Smooth muscle cell (in vitro differentiated cells): ENCODE results near the gene HOXD8. TPM values are rescaled to one million over a fixed set of nuclear protein-coding genes. Genes with fewer than 3 reads are reported as not detected.
A peak's percentile ranks its signal among the peaks of the same experiment; 100 is the strongest.

Source experiments
- DNase-seq: peaks from one replicate; lab custom pipeline; 2025; ENCODE audit not compliant: unreplicated experiment; lab: John Stamatoyannopoulos, UW
- H2AFZ ChIP-seq: fragments of 200-600 bp; sonication (generic); 2 replicates; pipeline ENCODE4 v1.6.0; 2016; ENCODE audit warnings: antibody characterized with exemption, low read depth, mild to moderate bottlenecking
- H3F3A ChIP-seq: fragments of 200-600 bp; sonication (generic); 2 replicates; pipeline ENCODE4 v1.6.0; 2017; ENCODE audit warnings: antibody characterized with exemption, low read depth
- H3K27ac ChIP-seq: fragments of 200-600 bp; sonication (generic); 2 replicates; pipeline ENCODE4 v1.5.1; 2016; ENCODE audit warnings: low read depth, mild to moderate bottlenecking
- H3K27me3 ChIP-seq: fragments of 200-600 bp; sonication (generic); 2 replicates; pipeline ENCODE4 v1.6.1; 2016; ENCODE audit warnings: low read depth, mild to moderate bottlenecking
- H3K36me3 ChIP-seq: fragments of 200-600 bp; sonication (generic); 2 replicates; pipeline ENCODE4 v1.5.1; 2016; ENCODE audit warnings: low read depth
- H3K4me1 ChIP-seq: fragments of 200-600 bp; sonication (generic); 2 replicates; pipeline ENCODE4 v1.5.1; 2016; ENCODE audit warnings: low read depth
- H3K4me2 ChIP-seq: fragments of 200-600 bp; sonication (generic); 2 replicates; pipeline ENCODE4 v1.6.0; 2016; ENCODE audit warnings: mild to moderate bottlenecking
- H3K4me3 ChIP-seq: fragments of 200-600 bp; sonication (generic); 2 replicates; pipeline ENCODE4 v1.5.1; 2016; ENCODE audit warnings: mild to moderate bottlenecking
- H3K79me2 ChIP-seq: fragments of 200-600 bp; sonication (generic); 2 replicates; pipeline ENCODE4 v1.6.0; 2016; ENCODE audit warnings: low read depth, mild to moderate bottlenecking
- H3K9ac ChIP-seq: fragments of 200-600 bp; sonication (generic); 2 replicates; pipeline ENCODE4 v1.6.0; 2016; ENCODE audit warnings: low read depth
- H3K9me3 ChIP-seq: fragments of 200-600 bp; sonication (generic); replicated peaks from 2 replicates; pipeline ENCODE4 v1.5.1; 2016; ENCODE audit warnings: low read depth
- H4K20me1 ChIP-seq: fragments of 200-600 bp; sonication (generic); 2 replicates; pipeline ENCODE4 v1.6.0; 2016; ENCODE audit warnings: low read depth
- CTCF ChIP-seq: fragments of 200-600 bp; sonication (generic); IDR thresholded peaks from 2 replicates; pipeline ENCODE4 v1.5.1; 2017; ENCODE audit warnings: borderline replicate concordance, mild to moderate bottlenecking, antibody characterized with exemption; ENCODE audit not compliant: insufficient read depth, poor library complexity, severe bottlenecking
- WGBS: methylation state at CpG from one replicate; pipeline ENCODE4 v1.1.7; 2016; ENCODE audit warnings: low lambda C conversion rate; 5-methylcytosine and 5-hydroxymethylcytosine counted together
- polyA plus RNA-seq: library from polyadenylated mRNA; unstranded; fragments of >200 nt; fragmentation: Nextera tagmentation; extraction: Ambion mirVana; gene quantifications from 2 replicates; pipeline ENCODE4 v1.2.1, GENCODE V29; 2016
- total RNA-seq: library from RNA; depleted of rRNA; stranded (reverse); fragments of >200 nt; gene quantifications from 2 replicates; pipeline ENCODE4 v1.2.3, GENCODE V29; 2014

Gene HOXD8
- total and polyA plus RNA-seq, 2 experiments from 2014 or later = 0.13 TPM; not detected in 1

- no peaks in the 10 kb centered on the region for H3K9me3 ChIP-seq
- 3% methylated on average over 48 of the region's 51 CpGs for WGBS
- H3K79me2 ChIP-seq = no peaks in the 10 kb centered on the region
- no peaks in the 10 kb centered on the region for H3F3A ChIP-seq
- peaks cover 12% of the 10 kb centered on the region for H3K4me1 ChIP-seq
- H3K27ac ChIP-seq = no peak overlapping the region
- H3K4me2 ChIP-seq = peak overlapping the region; percentile 37
- DNase-seq = no peak
- no peak overlapping the region for H2AFZ ChIP-seq
- no peak overlapping the region for H3K4me3 ChIP-seq
- no peaks in the 10 kb centered on the region for H3K36me3 ChIP-seq
- H3K9ac ChIP-seq = no peak overlapping the region
- peaks cover 100% of the 10 kb centered on the region for H3K27me3 ChIP-seq
- no peaks in the 10 kb centered on the region for H4K20me1 ChIP-seq
- TF ChIP-seq CTCF = no peak
Observed at GRCh38 chr2:176171351-176172006, 42.0 kb downstream of the HOXD8 start.

- H3F3A ChIP-seq = no peaks in the 10 kb centered on the region
- no peaks in the 10 kb centered on the region for H4K20me1 ChIP-seq
- H3K27ac ChIP-seq = no peak overlapping the region
- WGBS = 8% methylated on average over 60 of the region's 60 CpGs
- no peak overlapping the region for H2AFZ ChIP-seq
- no peaks in the 10 kb centered on the region for H3K36me3 ChIP-seq
- peaks cover 12% of the 10 kb centered on the region for H3K4me1 ChIP-seq
- DNase-seq = no peak
- H3K27me3 ChIP-seq = peaks cover 100% of the 10 kb centered on the region
- H3K4me2 ChIP-seq = peak overlapping the region; percentile 37
- no peak overlapping the region for H3K4me3 ChIP-seq
- no peak for TF ChIP-seq CTCF
- H3K9me3 ChIP-seq = no peaks in the 10 kb centered on the region
- no peak overlapping the region for H3K9ac ChIP-seq
- H3K79me2 ChIP-seq = no peaks in the 10 kb centered on the region
Observed at GRCh38 chr2:176172007-176172894, 42.7 kb downstream of the HOXD8 start.

GRCh38 chr2:176172895-176173566 is 43.5 kb downstream of the HOXD8 start:
- no peaks in the 10 kb centered on the region for H3K36me3 ChIP-seq
- H3K9me3 ChIP-seq = no peaks in the 10 kb centered on the region
- no peak overlapping the region for H3K9ac ChIP-seq
- TF ChIP-seq CTCF = no peak
- no peak overlapping the region for H3K4me2 ChIP-seq
- peaks cover 17% of the 10 kb centered on the region for H3K4me1 ChIP-seq
- no peaks in the 10 kb centered on the region for H3K79me2 ChIP-seq
- no peak for DNase-seq
- 32% methylated on average over 14 of the region's 14 CpGs for WGBS
- H3F3A ChIP-seq = no peaks in the 10 kb centered on the region
- H3K27me3 ChIP-seq = peaks cover 100% of the 10 kb centered on the region
- H3K27ac ChIP-seq = no peak overlapping the region
- no peak overlapping the region for H2AFZ ChIP-seq
- H4K20me1 ChIP-seq = no peaks in the 10 kb centered on the region
- H3K4me3 ChIP-seq = no peak overlapping the region
